Chondrocyte (in vitro differentiated cells): Measurements from ENCODE around the gene PRR5. TPM values are rescaled to one million over a fixed set of nuclear protein-coding genes. Genes with fewer than 3 reads are reported as not detected.

Experiments used
- DNase-seq: peaks from one replicate; pipeline ENCODE4 v3.0.0; 2021; ENCODE audit warnings: mixed read lengths, low spot score
- H3K27ac Mint-ChIP-seq: one replicate; pipeline ENCODE4 v1.8.0; 2021; ENCODE audit warnings: mild to moderate bottlenecking, moderate library complexity, mixed read lengths; ENCODE audit not compliant: unreplicated experiment
- H3K27me3 Mint-ChIP-seq: 2 replicates; pipeline ENCODE4 v1.8.0; 2021; ENCODE audit warnings: low read depth, mixed read lengths
- H3K36me3 Mint-ChIP-seq: 2 replicates; pipeline ENCODE4 v1.8.0; 2021; ENCODE audit warnings: low read depth, mixed read lengths
- H3K4me1 Mint-ChIP-seq: 2 replicates; pipeline ENCODE4 v1.8.0; 2021; ENCODE audit warnings: low read depth, mild to moderate bottlenecking, mixed read lengths
- H3K4me3 Mint-ChIP-seq: one replicate; pipeline ENCODE4 v1.8.0; 2021; ENCODE audit warnings: mild to moderate bottlenecking, moderate library complexity, mixed read lengths; ENCODE audit not compliant: unreplicated experiment
- H3K9me3 Mint-ChIP-seq: 2 replicates; pipeline ENCODE4 v1.8.0; 2021; ENCODE audit warnings: low read depth, mixed read lengths
- total RNA-seq: library from RNA; stranded (reverse); gene quantifications from 3 replicates; pipeline ENCODE4 v1.2.1, GENCODE V29; 2021
- TF ChIP-seq, protein P1 (sequence below): fragments of 200-600 bp; sonication (generic); IDR thresholded peaks from 2 replicates; pipeline ENCODE4 v1.5.0; 2021; ENCODE audit warnings: antibody characterized with exemption, mild to moderate bottlenecking, moderate library complexity

PRR5 gene
- total RNA-seq, 1 donor from 2014 or later = 15.1 TPM

DNA sequence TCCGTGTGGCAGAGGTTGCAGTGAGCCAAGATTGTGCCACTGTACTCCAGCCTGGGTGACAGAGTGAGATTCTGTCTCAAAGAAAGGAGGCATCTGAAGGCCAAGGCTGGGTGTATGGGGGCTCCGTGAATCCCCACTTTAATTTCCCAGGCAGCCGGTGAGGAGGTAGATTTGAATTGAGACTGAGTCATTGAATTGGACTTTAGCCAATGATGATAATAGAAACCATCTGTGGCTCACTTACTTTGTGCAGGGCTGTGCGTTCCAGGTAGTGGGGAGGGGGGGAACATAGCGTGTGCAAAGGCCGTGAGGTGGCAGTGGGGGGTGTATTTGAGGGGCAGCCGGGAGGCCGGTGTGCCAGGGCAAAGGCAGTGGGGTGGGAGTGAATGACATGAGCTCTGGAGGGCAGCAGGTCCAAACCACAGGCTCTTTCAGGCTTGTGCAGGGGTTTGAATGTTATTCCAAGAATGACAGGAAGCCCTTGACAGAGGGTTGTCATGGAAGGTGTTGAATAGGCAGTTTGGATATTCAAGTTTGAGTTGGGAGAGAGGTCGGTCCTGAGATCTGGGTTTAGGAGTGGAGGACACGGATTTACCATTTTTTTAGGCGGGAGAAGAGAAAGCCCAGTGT, 56.5 kb downstream of the PRR5 start:
- Mint-ChIP-seq H3K27ac (no peak overlapping the region), H3K27me3 (peaks cover 46% of the 10 kb centered on the region), H3K9me3 (peaks cover 3% of the 10 kb centered on the region), H3K4me3 (no peak overlapping the region), H3K36me3 (peaks cover 4% of the 10 kb centered on the region), H3K4me1 (peaks cover 15% of the 10 kb centered on the region)
- peak; percentile 41 for DNase-seq
- TF ChIP-seq, protein P1, sequence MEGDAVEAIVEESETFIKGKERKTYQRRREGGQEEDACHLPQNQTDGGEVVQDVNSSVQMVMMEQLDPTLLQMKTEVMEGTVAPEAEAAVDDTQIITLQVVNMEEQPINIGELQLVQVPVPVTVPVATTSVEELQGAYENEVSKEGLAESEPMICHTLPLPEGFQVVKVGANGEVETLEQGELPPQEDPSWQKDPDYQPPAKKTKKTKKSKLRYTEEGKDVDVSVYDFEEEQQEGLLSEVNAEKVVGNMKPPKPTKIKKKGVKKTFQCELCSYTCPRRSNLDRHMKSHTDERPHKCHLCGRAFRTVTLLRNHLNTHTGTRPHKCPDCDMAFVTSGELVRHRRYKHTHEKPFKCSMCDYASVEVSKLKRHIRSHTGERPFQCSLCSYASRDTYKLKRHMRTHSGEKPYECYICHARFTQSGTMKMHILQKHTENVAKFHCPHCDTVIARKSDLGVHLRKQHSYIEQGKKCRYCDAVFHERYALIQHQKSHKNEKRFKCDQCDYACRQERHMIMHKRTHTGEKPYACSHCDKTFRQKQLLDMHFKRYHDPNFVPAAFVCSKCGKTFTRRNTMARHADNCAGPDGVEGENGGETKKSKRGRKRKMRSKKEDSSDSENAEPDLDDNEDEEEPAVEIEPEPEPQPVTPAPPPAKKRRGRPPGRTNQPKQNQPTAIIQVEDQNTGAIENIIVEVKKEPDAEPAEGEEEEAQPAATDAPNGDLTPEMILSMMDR = no peak

DNA sequence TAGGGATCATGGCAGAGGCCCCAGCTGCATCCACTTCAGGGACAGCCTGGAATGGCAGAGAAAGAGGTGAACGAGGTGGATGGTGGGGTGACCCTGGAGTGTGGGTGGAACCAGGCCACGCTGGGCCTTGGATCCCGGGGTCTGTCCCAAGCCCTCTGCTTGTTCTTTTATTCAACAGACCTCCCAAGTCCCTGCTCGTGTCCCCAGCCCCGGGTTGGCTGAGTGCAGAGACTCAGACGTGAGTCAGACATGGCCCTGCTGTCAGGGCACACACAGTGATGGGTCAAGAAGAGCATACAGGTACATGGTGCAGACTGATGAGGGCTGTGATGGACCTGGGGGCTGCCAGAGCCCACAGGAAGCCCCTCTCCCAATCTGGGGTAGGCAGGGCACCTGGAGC, 57.0 kb downstream of the PRR5 start:
- H3K4me1 Mint-ChIP-seq = peaks cover 11% of the 10 kb centered on the region
- H3K27ac Mint-ChIP-seq = no peak overlapping the region
- no peak overlapping the region for H3K4me3 Mint-ChIP-seq
- DNase-seq = peak; percentile 51
- peaks cover 43% of the 10 kb centered on the region for H3K27me3 Mint-ChIP-seq
- H3K36me3 Mint-ChIP-seq = peaks cover 3% of the 10 kb centered on the region
- TF ChIP-seq, protein P1 = no peak
- peaks cover under 1% of the 10 kb centered on the region for H3K9me3 Mint-ChIP-seq

DNA sequence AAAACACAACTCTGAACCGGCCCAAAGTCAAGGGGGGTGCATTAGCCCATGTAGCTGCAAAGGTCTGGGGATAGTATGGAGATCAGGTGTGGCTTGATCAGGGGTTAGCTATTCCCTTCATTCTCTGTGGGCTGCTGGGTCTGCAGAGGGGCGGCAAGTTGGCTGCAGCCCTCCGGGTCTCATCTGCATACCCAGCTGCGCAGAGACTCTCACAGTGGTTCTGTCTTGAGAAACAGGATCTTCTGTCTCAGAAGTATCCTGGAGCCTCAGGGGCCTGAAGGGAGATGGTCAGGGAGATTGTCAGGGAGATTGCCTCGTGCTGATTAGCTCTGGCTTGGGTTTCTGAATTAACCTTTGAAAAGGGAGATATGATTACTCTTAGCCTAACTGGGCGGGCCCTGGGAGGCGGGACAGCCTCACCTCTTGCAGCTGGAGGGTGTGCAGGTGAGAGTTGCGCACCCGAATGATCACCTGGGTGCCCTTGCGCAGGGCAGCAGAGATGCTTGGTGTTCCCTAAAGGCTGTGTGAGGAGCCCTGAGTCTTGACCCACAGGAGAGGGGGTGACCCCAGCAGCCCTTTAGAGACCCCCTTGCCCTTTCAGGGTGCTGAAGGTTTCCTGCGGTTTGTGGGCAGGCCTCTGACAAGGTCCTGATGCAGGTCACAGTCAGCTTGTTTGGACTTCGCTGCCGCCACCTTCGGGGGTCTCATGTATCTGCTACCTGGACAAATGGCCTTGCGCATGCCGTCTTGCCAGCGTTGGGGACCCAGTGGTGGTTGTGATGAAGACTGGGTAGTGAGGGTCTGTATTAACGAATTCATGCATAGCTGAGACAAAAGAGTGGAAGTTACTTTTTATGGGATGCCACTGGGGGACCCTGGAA, 57.7 kb downstream of the PRR5 start:
- TF ChIP-seq, protein P1 = no peak
- peaks cover 47% of the 10 kb centered on the region for H3K27me3 Mint-ChIP-seq
- no peaks in the 10 kb centered on the region for H3K9me3 Mint-ChIP-seq
- peaks cover 2% of the 10 kb centered on the region for H3K36me3 Mint-ChIP-seq
- H3K27ac Mint-ChIP-seq = no peak overlapping the region
- DNase-seq = peak; percentile 72
- no peak overlapping the region for H3K4me3 Mint-ChIP-seq
- H3K4me1 Mint-ChIP-seq = peaks cover 10% of the 10 kb centered on the region

DNA sequence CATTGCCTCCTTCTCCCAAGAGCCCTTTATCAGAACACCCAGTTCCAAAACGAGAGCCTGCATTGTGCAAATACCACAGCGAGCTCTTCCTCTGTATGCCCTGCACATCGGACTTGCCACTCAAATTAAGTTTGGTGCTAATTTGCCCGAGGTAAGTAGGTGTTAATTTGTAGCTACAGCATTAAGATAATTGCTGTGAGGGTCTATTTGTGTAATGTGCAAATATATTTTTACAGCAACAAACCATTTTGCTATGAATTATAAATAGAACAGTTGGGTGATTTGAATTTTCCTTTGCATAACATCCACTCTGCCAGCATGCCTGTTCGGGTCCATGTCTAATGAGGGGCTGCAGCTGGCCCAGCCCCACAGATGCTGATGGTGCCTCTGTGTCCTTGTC, 58.5 kb downstream of the PRR5 start:
- no peak for DNase-seq
- H3K36me3 Mint-ChIP-seq = peaks cover 2% of the 10 kb centered on the region
- H3K9me3 Mint-ChIP-seq = no peaks in the 10 kb centered on the region
- H3K4me3 Mint-ChIP-seq = no peak overlapping the region
- H3K27ac Mint-ChIP-seq = no peak overlapping the region
- TF ChIP-seq, protein P1 = no peak
- H3K27me3 Mint-ChIP-seq = peaks cover 42% of the 10 kb centered on the region
- peaks cover 10% of the 10 kb centered on the region for H3K4me1 Mint-ChIP-seq

DNA sequence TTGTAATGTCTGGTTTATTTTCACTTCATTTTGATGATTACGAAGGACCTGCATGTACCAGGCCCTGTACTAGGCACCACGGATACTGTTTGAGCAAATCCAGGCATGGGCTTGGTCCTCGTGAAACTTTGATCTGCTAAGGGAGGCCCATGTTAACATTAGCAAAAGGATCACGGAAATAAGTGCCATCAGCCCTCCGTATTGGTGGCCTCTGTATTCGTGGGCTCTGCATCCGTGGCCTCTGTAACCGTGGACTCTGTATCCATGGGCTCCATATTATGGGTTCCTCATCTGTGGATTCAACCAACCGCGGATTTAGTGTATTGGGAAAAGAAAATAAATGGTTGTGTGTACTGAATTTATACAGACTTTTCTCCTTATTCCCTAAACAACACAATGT, 59.0 kb downstream of the PRR5 start:
- Mint-ChIP-seq H3K4me1 (peaks cover 10% of the 10 kb centered on the region), H3K27ac (no peak overlapping the region), H3K9me3 (no peaks in the 10 kb centered on the region), H3K4me3 (no peak overlapping the region), H3K27me3 (peaks cover 43% of the 10 kb centered on the region), H3K36me3 (peaks cover 2% of the 10 kb centered on the region)
- no peak for DNase-seq
- TF ChIP-seq, protein P1 = no peak
